ENCODE data around the gene ASPSCR1. TPM values are rescaled to one million over a fixed set of nuclear protein-coding genes. Genes with fewer than 3 reads are reported as not detected.

The ASPSCR1 gene
- total and polyA plus RNA-seq, 10 of the 15 experiments (the other 5 are each of a cell fraction or from before 2014, with no cell fraction given): 1.5 to 48.4 (median 25.4) TPM

GRCh38 chr17:82065638-82066303, 88.3 kb downstream of the ASPSCR1 start, which contains the start of gene DUS1L (continued):
- TF ChIP-seq, protein P1, sequence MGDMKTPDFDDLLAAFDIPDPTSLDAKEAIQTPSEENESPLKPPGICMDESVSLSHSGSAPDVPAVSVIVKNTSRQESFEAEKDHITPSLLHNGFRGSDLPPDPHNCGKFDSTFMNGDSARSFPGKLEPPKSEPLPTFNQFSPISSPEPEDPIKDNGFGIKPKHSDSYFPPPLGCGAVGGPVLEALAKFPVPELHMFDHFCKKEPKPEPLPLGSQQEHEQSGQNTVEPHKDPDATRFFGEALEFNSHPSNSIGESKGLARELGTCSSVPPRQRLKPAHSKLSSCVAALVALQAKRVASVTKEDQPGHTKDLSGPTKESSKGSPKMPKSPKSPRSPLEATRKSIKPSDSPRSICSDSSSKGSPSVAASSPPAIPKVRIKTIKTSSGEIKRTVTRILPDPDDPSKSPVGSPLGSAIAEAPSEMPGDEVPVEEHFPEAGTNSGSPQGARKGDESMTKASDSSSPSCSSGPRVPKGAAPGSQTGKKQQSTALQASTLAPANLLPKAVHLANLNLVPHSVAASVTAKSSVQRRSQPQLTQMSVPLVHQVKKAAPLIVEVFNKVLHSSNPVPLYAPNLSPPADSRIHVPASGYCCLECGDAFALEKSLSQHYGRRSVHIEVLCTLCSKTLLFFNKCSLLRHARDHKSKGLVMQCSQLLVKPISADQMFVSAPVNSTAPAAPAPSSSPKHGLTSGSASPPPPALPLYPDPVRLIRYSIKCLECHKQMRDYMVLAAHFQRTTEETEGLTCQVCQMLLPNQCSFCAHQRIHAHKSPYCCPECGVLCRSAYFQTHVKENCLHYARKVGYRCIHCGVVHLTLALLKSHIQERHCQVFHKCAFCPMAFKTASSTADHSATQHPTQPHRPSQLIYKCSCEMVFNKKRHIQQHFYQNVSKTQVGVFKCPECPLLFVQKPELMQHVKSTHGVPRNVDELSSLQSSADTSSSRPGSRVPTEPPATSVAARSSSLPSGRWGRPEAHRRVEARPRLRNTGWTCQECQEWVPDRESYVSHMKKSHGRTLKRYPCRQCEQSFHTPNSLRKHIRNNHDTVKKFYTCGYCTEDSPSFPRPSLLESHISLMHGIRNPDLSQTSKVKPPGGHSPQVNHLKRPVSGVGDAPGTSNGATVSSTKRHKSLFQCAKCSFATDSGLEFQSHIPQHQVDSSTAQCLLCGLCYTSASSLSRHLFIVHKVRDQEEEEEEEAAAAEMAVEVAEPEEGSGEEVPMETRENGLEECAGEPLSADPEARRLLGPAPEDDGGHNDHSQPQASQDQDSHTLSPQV (IDR thresholded peaks at IDR 0.05): peak; percentile 57; the same call in 1 of the 2 replicates
- TF ChIP-seq NFXL1 (IDR thresholded peaks at IDR 0.05; ENCODE audit: borderline replicate concordance) (no peak), KLF5 (IDR thresholded peaks at IDR 0.05; ENCODE audit: partially characterized antibody) (peak; percentile 25), ELK1 (IDR thresholded peaks at IDR 0.05; ENCODE audit: low read depth, low read length) (peak; percentile 77), SREBF2 (IDR thresholded peaks at IDR 0.05; ENCODE audit: low read length) (peak; percentile 38; the same call in 1 of the 2 replicates), PAX8 (IDR thresholded peaks at IDR 0.05) (no peak), IRF3 (IDR thresholded peaks at IDR 0.05) (0 out of 2 replicates have a peak, but pooled peaks have one; percentile 27), TAF1 (IDR thresholded peaks at IDR 0.05; ENCODE audit: borderline replicate concordance, low read depth, low read length) (peak; percentile 90; the same call in 1 of the 2 replicates), POLR2AphosphoS2 (IDR thresholded peaks at IDR 0.05; ENCODE audit: low read depth, low read length) (peak; percentile 82), TCF12 (IDR thresholded peaks at IDR 0.05; ENCODE audit: low read depth, low read length) (0 out of 2 replicates have a peak, but pooled peaks have one; percentile 36), PBX3 (IDR thresholded peaks at IDR 0.05; ENCODE audit: insufficient replicate concordance, low read depth, low read length) (peak; percentile 41), SREBF1 (IDR thresholded peaks at IDR 0.05; ENCODE audit: low read length) (peak; percentile 88), RAD51 (IDR thresholded peaks at IDR 0.05) (no peak), FOXM1 (IDR thresholded peaks at IDR 0.05; ENCODE audit: low read depth, low read length) (no peak), GATAD2B (conservative IDR thresholded peaks at IDR 0.05; ENCODE audit: low read depth) (peak; percentile 93), SUPT20H (IDR thresholded peaks at IDR 0.05; ENCODE audit: borderline replicate concordance, control insufficient read depth, low read depth, low read length) (no peak), ZZZ3 (IDR thresholded peaks at IDR 0.05; ENCODE audit: control insufficient read depth, insufficient read length, low read depth) (peak; percentile 73), TCF7 (IDR thresholded peaks at IDR 0.05; ENCODE audit: borderline replicate concordance) (no peak)
- TF ChIP-seq, protein P2, sequence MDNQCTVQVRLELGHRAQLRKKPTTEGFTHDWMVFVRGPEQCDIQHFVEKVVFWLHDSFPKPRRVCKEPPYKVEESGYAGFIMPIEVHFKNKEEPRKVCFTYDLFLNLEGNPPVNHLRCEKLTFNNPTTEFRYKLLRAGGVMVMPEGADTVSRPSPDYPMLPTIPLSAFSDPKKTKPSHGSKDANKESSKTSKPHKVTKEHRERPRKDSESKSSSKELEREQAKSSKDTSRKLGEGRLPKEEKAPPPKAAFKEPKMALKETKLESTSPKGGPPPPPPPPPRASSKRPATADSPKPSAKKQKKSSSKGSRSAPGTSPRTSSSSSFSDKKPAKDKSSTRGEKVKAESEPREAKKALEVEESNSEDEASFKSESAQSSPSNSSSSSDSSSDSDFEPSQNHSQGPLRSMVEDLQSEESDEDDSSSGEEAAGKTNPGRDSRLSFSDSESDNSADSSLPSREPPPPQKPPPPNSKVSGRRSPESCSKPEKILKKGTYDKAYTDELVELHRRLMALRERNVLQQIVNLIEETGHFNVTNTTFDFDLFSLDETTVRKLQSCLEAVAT (IDR thresholded peaks at IDR 0.05): peak; percentile 98
